Left forelimb (tissue), 1 donor: ENCODE results near the gene STIM1.
"Not testable (repeated sequence)": the region's sequence is repeated elsewhere in the genome, so short reads cannot be mapped to it uniquely, and the experiment has no call there.

Experiments used
- DNase-seq: peaks from one replicate; pipeline ENCODE4 v3.0.0-alpha.2; 2018; ENCODE audit warnings: low spot score

The STIM1 gene

GRCh38 chr11:4115128-4115527 is 259.7 kb downstream of the STIM1 start:
- no peak for DNase-seq

GRCh38 chr11:4118107-4118506 is 262.6 kb downstream of the STIM1 start:
- no peak for DNase-seq

- DNase-seq: no peak
These were observed 267.8 kb downstream of the STIM1 start for GRCh38 chr11:4123218-4123617.

- DNase-seq: no peak
These were observed 269.7 kb downstream of the STIM1 start for GRCh38 chr11:4125141-4125540.

- no peak for DNase-seq
These were observed 271.9 kb downstream of the STIM1 start for GRCh38 chr11:4127357-4127756.

GRCh38 chr11:4130219-4130618 is 274.8 kb downstream of the STIM1 start:
- DNase-seq: not testable (repeated sequence)

GRCh38 chr11:4134806-4135205 is 279.3 kb downstream of the STIM1 start:
- no peak for DNase-seq

GRCh38 chr11:4138497-4138896 is 283.0 kb downstream of the STIM1 start:
- no peak for DNase-seq

- no peak for DNase-seq
These were observed 284.7 kb downstream of the STIM1 start for GRCh38 chr11:4140067-4140636.
